Measurements from ENCODE around the gene SYT17.

SYT17 gene

DNA sequence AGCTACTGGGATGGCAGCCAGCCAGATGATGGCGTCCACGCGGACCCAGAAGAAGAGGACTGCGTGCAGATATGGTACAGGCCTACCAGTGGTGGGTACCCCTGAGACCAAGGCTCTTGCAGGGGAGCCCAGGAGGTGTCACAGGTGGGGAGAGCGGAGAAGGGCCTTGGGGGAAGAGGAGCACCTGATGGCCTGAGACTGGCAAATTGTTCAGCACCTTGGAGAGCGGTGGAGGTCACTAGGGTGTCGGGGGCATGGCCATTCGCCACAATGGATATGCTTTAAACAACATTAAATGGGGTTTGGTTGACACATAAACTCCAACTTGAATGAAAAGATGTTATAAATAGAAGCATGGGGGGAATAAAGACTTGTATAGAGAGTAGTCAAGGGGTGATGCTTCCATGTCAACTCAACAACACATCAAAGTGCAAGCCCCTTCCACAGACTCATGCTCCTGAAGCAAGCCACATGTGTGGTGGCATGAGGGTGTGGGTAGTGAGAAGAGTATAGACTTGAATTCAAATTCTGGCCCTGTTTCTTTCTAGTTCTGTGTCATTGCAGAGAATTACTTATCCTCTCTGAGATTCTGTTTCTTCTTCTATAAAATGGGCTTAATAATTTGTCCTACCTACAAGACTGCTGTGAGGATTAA, 139.7 kb downstream of the SYT17 start:
- no peak for DNase-seq

- DNase-seq: no peak
Measured at GRCh38 chr16:19308392-19308791, 140.4 kb downstream of the SYT17 start.

GRCh38 chr16:19309178-19309577, 141.1 kb downstream of the SYT17 start:
- no peak for DNase-seq

DNA sequence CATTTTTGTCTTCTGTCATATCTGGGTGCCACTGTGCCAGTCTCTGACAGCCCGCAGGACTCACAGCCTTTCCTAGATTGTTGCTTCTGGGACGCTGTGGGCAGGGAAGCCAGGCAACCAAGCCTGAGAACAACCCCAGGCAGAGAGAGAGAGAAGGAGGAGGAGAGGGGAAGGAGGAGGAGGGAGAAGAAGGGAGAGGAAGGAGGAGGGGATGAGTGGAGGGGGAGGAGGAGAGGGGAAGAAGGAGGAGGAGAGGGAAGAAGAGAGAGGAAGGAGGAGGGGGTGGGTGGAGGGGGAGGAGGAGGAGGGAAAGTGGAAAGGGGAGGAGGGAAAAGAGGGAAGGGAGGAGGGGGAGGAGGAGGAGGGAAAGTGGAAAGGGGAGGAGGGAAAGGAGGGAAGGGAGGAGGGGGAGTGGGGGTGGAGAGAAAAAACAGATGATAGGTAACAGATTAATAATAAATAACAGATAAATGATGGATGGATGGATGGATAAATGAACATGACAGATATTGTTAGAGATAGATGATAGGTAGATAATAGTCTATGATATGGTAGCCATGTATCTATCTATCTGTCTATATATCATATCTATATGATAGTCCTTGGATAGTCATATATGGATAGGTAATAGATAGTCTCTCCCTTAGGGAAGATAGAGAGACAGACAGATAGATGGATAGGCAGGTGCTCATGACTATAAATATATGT, 146.8 kb downstream of the SYT17 start:
- DNase-seq: no peak

- no peak for DNase-seq
Measured at GRCh38 chr16:19315889-19316433, 147.9 kb downstream of the SYT17 start.

DNA sequence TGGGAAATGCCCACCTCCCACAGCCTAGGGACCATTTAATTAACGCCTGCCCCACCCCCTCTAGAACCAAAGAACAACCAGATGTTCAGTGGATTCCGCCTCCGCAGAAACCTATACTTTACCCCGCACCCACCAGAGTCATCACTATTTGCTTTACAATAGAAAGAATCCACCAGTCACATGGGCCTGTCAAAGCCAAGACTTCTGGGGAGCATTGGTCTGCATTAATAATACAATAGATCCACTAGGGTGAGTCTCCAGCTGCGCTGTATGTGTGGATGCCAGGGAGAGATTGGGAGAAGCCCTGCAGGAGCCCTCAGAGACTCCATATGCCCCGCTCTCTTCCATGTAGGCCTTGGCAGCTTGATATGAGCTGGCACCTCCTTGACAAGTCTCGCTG, 148.8 kb downstream of the SYT17 start:
- DNase-seq: no peak
